GM19467 (cell line): ENCODE measurements around the gene OR11A1.

Experiments
- ATAC-seq: cut with Tn5 transposase; IDR thresholded peaks from one replicate; pipeline ENCODE4 v1.9.1; 2021; ENCODE audit warnings: mild to moderate bottlenecking, moderate library complexity; ENCODE audit not compliant: unreplicated experiment

OR11A1 gene

GRCh38 chr6:29456971-29457370 lies at the start of gene OR11A1, which contains the start of gene OR2H1:
Gene OR11A1, minus strand, starts transcription at chr6:29457071. Its CDS starts 29,430 bp downstream, at chr6:29427641.
Gene OR2H1, plus strand, starts transcription at chr6:29457155. Its CDS starts 4,615 bp downstream, at chr6:29461770.
- no peak for ATAC-seq

GRCh38 chr6:29506446-29507067 lies 49.7 kb upstream of the OR11A1 start:
- no peak for ATAC-seq

GRCh38 chr6:29505808-29506207 lies 48.9 kb upstream of the OR11A1 start:
- no peak for ATAC-seq

GRCh38 chr6:29504961-29505360 lies 48.1 kb upstream of the OR11A1 start:
- ATAC-seq = no peak

- no peak for ATAC-seq
Observed at GRCh38 chr6:29502597-29502996, 45.7 kb upstream of the OR11A1 start.

GRCh38 chr6:29502181-29502580 lies 45.3 kb upstream of the OR11A1 start:
- no peak for ATAC-seq

- ATAC-seq = no peak
Observed at GRCh38 chr6:29501106-29501505, 44.2 kb upstream of the OR11A1 start.

GRCh38 chr6:29500594-29500993 lies 43.7 kb upstream of the OR11A1 start:
- no peak for ATAC-seq

- ATAC-seq = no peak
Observed at GRCh38 chr6:29499704-29500103, 42.8 kb upstream of the OR11A1 start.

- ATAC-seq = no peak
Observed at GRCh38 chr6:29496961-29497360, 40.1 kb upstream of the OR11A1 start.

- no peak for ATAC-seq
Observed at GRCh38 chr6:29495571-29495970, 38.7 kb upstream of the OR11A1 start.

- ATAC-seq = no peak
Observed at GRCh38 chr6:29494131-29494530, 37.3 kb upstream of the OR11A1 start.

GRCh38 chr6:29493261-29493660 lies 36.4 kb upstream of the OR11A1 start:
- ATAC-seq = no peak

GRCh38 chr6:29491574-29491973 lies 34.7 kb upstream of the OR11A1 start:
- no peak for ATAC-seq

- ATAC-seq = no peak
Observed at GRCh38 chr6:29490552-29490951, 33.7 kb upstream of the OR11A1 start.

GRCh38 chr6:29490055-29490454 lies 33.2 kb upstream of the OR11A1 start:
- no peak for ATAC-seq

GRCh38 chr6:29489286-29489685 lies 32.4 kb upstream of the OR11A1 start:
- no peak for ATAC-seq

GRCh38 chr6:29488874-29489273 lies 32.0 kb upstream of the OR11A1 start:
- no peak for ATAC-seq

- no peak for ATAC-seq
Observed at GRCh38 chr6:29487660-29488059, 30.8 kb upstream of the OR11A1 start, which contains the start of gene MAS1L. Gene MAS1L, minus strand, starts transcription at chr6:29487956. Its CDS starts 54 bp downstream, at chr6:29487902.

GRCh38 chr6:29487131-29487530 lies 30.3 kb upstream of the OR11A1 start:
- ATAC-seq = no peak

GRCh38 chr6:29486577-29486976 lies 29.7 kb upstream of the OR11A1 start:
- no peak for ATAC-seq

GRCh38 chr6:29483735-29484134 lies 26.9 kb upstream of the OR11A1 start:
- no peak for ATAC-seq

- no peak for ATAC-seq
Observed at GRCh38 chr6:29483186-29483585, 26.3 kb upstream of the OR11A1 start.
